ENCODE data around the gene GNAI2. TPM values are rescaled to one million over a fixed set of nuclear protein-coding genes. Genes with fewer than 3 reads are reported as not detected.

GNAI2 gene
- total RNA-seq, 4 donors from 2014 or later, result 157 to 305 (median 241) TPM

- ATAC-seq (ENCODE audit: low FRiP score), result no peak
- TF ChIP-seq CTCF (IDR thresholded peaks at IDR 0.05), result no peak
- DNase-seq (ENCODE audit: low spot score), result no peak
Measured at GRCh38 chr3:50218448-50218847, 17.6 kb upstream of the GNAI2 start.

GRCh38 chr3:50219285-50219684 lies 16.7 kb upstream of the GNAI2 start:
- no peak for TF ChIP-seq CTCF (IDR thresholded peaks at IDR 0.05)
- ATAC-seq (ENCODE audit: low FRiP score) (no peak), DNase-seq (ENCODE audit: low spot score) (no peak)

- ATAC-seq (ENCODE audit: low FRiP score) (no peak), DNase-seq (ENCODE audit: low spot score) (no peak)
- no peak for TF ChIP-seq CTCF (IDR thresholded peaks at IDR 0.05)
Measured at GRCh38 chr3:50220109-50220508, 15.9 kb upstream of the GNAI2 start.

GRCh38 chr3:50221051-50221410 lies 15.0 kb upstream of the GNAI2 start:
- DNase-seq (ENCODE audit: low spot score) (no peak), ATAC-seq (ENCODE audit: low FRiP score) (no peak)
- TF ChIP-seq CTCF (IDR thresholded peaks at IDR 0.05), result no peak

- ATAC-seq (ENCODE audit: low FRiP score), result no peak
- no peak for DNase-seq (ENCODE audit: low spot score)
- TF ChIP-seq CTCF (IDR thresholded peaks at IDR 0.05), result no peak
Measured at GRCh38 chr3:50221411-50222168, 14.4 kb upstream of the GNAI2 start.

- ATAC-seq (ENCODE audit: low FRiP score) (no peak), DNase-seq (ENCODE audit: low spot score) (no peak)
- no peak for TF ChIP-seq CTCF (IDR thresholded peaks at IDR 0.05)
Measured at GRCh38 chr3:50222169-50222528, 13.9 kb upstream of the GNAI2 start.

GRCh38 chr3:50224639-50225038 lies 11.4 kb upstream of the GNAI2 start:
- no peak for ATAC-seq (ENCODE audit: low FRiP score)
- no peak for DNase-seq (ENCODE audit: low spot score)
- no peak for TF ChIP-seq CTCF (IDR thresholded peaks at IDR 0.05)
